Liver (tissue), 9 donors: Measurements from ENCODE around the gene CDKN2C. TPM values are rescaled to one million over a fixed set of nuclear protein-coding genes. Genes with fewer than 3 reads are reported as not detected.

Experiments
- DNase-seq: peaks from one replicate; pipeline ENCODE4 v3.0.0-alpha.2; 2017; ENCODE audit warnings: low spot score
- H3K27ac ChIP-seq, 2 donors: one replicate each; pipeline ENCODE4 v1.7.0; 2013; ENCODE audit warnings: inconsistent platforms in 2 of 2, low read length in 2 of 2, control low read depth in 1 of 2, low read depth in 1 of 2, mild to moderate bottlenecking in 1 of 2
- H3K27me3 ChIP-seq, 4 donors: one replicate each; pipeline versions ENCODE4 v1.6.1 to v1.7.0; 2013; ENCODE audit warnings: low read length in 3 of 4, inconsistent platforms in 1 of 4, mild to moderate bottlenecking in 1 of 4, moderate library complexity in 1 of 4; ENCODE audit not compliant: control insufficient read depth in 4 of 4, insufficient read depth in 4 of 4
- H3K36me3 ChIP-seq, 4 donors: one replicate each; pipeline versions ENCODE4 v1.6.1 to v1.7.0; 2013; ENCODE audit warnings: low read length in 3 of 4, mild to moderate bottlenecking in 3 of 4, low read depth in 1 of 4, moderate library complexity in 1 of 4; ENCODE audit not compliant: control insufficient read depth in 4 of 4, insufficient read depth in 3 of 4
- H3K4me1 ChIP-seq, 4 donors: one replicate each; pipeline versions ENCODE4 v1.6.1 to v1.7.0; 2013; ENCODE audit warnings: low read length in 3 of 4, mild to moderate bottlenecking in 3 of 4, moderate library complexity in 1 of 4; ENCODE audit not compliant: control insufficient read depth in 4 of 4, insufficient read depth in 4 of 4
- H3K4me3 ChIP-seq, 3 donors: one replicate each; pipeline versions ENCODE4 v1.6.1 to v1.7.0; 2013; ENCODE audit warnings: low read length in 3 of 3, control low read depth in 1 of 3, low read depth in 1 of 3, mild to moderate bottlenecking in 1 of 3
- H3K9ac ChIP-seq, 2 donors: one replicate each; pipeline ENCODE4 v1.7.0; 2013; ENCODE audit warnings: low read length in 2 of 2, mild to moderate bottlenecking in 2 of 2, moderate library complexity in 2 of 2, control low read depth in 1 of 2, low read depth in 1 of 2
- H3K9me3 ChIP-seq, 4 donors: one replicate each; pipeline versions ENCODE4 v1.6.1 to v1.7.0; 2013; ENCODE audit warnings: low read length in 3 of 4; ENCODE audit not compliant: control insufficient read depth in 4 of 4
- ATF3 ChIP-seq: IDR thresholded peaks from 2 replicates; pipeline ENCODE4 v1.6.1; 2016; ENCODE audit warnings: antibody characterized with exemption
- EGR1 ChIP-seq, 2 donors: IDR thresholded peaks; 2 replicates each; pipeline ENCODE4 v1.6.1; 2016 to 2018; ENCODE audit warnings: antibody characterized with exemption in 2 of 2, low read depth in 2 of 2
- FOXA1 ChIP-seq: IDR thresholded peaks from 2 replicates; pipeline ENCODE4 v1.6.1; 2016; ENCODE audit warnings: antibody characterized with exemption
- FOXA2 ChIP-seq: IDR thresholded peaks from 2 replicates; pipeline ENCODE4 v1.6.1; 2016; ENCODE audit warnings: antibody characterized with exemption
- GABPA ChIP-seq, 2 donors: IDR thresholded peaks in 1 of 2; conservative IDR thresholded peaks in 1 of 2; 2 replicates each; pipeline ENCODE4 v1.6.1; 2016; ENCODE audit warnings: antibody characterized with exemption in 2 of 2, mild to moderate bottlenecking in 1 of 2, moderate library complexity in 1 of 2
- HNF4G ChIP-seq: IDR thresholded peaks from 2 replicates; pipeline ENCODE4 v1.6.1; 2016; ENCODE audit warnings: antibody characterized with exemption
- JUND ChIP-seq, 2 donors: IDR thresholded peaks; 2 replicates each; pipeline ENCODE4 v1.6.1; 2016; ENCODE audit warnings: antibody characterized with exemption in 2 of 2
- NR2F2 ChIP-seq: IDR thresholded peaks from 2 replicates; pipeline ENCODE4 v1.6.1; 2016; ENCODE audit warnings: antibody characterized with exemption
- RAD21 ChIP-seq, 2 donors: IDR thresholded peaks; 2 replicates each; pipeline ENCODE4 v1.6.1; 2016; ENCODE audit warnings: antibody characterized with exemption in 2 of 2, mild to moderate bottlenecking in 2 of 2
- REST ChIP-seq: IDR thresholded peaks from 2 replicates; pipeline ENCODE4 v1.6.1; 2016; ENCODE audit warnings: antibody characterized with exemption, mild to moderate bottlenecking
- RXRA ChIP-seq, 2 donors: IDR thresholded peaks; 2 replicates each; pipeline ENCODE4 v1.6.1; 2017 to 2018; ENCODE audit warnings: antibody characterized with exemption in 2 of 2, mild to moderate bottlenecking in 1 of 2
- SP1 ChIP-seq: IDR thresholded peaks from 2 replicates; pipeline ENCODE4 v1.6.1; 2018; ENCODE audit warnings: antibody characterized with exemption, mild to moderate bottlenecking
- WGBS: extraction: QIAGEN DNeasy Blood & Tissue Kit; methylation state at CpG from one replicate; pipeline ENCODE4 v1.1.7; 2013; 5-methylcytosine and 5-hydroxymethylcytosine counted together
- polyA plus RNA-seq, 2 donors: library from polyadenylated mRNA; stranded (reverse) in 1 of 2; unstranded in 1 of 2; fragments of 200-250 nt in 1 of 2; fragments of >200 nt in 1 of 2; fragmentation: Nextera tagmentation in 1 of 2; extraction: Ambion mirVana in 1 of 2; gene quantifications; one replicate each; pipeline versions ENCODE4 v1.2.1 to v1.2.3, GENCODE V29; 2013 to 2015
- total RNA-seq, 2 donors: library from RNA; depleted of rRNA; stranded (reverse); fragments of >200 nt; gene quantifications; one replicate each; pipeline ENCODE4 v1.2.3, GENCODE V29; 2014
- TF ChIP-seq, protein P1 (sequence below): fragments of 150-350 bp; IDR thresholded peaks from 2 replicates; pipeline ENCODE4 v1.5.1; 2017; ENCODE audit warnings: improper control_type of control experiment, low read depth, low read length; ENCODE audit not compliant: missing input control
- donor health status: healthy.
- donor health status: healthy.
- donor health status: healthy.
- donor health status: healthy.
- donor health status: healthy.

The CDKN2C gene
- total and polyA plus RNA-seq, 4 donors, result 1.9 to 27.4 (median 4.2) TPM

DNA sequence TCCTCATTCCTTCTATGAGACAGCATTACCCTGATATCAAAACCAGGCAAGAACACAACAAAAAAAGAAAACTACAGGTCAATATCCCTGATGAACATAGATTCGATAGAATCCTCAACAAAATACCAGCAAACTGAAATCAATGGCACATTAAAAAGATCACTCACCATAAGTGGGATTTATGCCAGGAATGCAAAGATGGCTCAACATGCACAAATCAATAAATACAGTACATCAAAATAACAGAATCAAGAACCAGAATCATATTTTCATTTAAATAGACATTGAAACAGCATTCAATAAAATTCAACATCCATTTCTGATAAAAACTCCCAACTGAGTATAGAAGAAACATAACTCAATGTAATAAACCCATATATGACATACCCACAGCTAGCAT, 46.5 kb upstream of the CDKN2C start:
- Histone ChIP-seq H3K36me3 (no peaks in the 10 kb centered on the region), H3K9me3 (no peaks in the 10 kb centered on the region), H3K4me3 (no peak overlapping the region), H3K9ac (no peak overlapping the region), H3K27ac (no peak overlapping the region), H3K27me3 (no peaks in the 10 kb centered on the region), H3K4me1 (no peaks in the 10 kb centered on the region)
- no peak for TF ChIP-seq JUND (IDR thresholded peaks at IDR 0.05)
- TF ChIP-seq, protein P1, sequence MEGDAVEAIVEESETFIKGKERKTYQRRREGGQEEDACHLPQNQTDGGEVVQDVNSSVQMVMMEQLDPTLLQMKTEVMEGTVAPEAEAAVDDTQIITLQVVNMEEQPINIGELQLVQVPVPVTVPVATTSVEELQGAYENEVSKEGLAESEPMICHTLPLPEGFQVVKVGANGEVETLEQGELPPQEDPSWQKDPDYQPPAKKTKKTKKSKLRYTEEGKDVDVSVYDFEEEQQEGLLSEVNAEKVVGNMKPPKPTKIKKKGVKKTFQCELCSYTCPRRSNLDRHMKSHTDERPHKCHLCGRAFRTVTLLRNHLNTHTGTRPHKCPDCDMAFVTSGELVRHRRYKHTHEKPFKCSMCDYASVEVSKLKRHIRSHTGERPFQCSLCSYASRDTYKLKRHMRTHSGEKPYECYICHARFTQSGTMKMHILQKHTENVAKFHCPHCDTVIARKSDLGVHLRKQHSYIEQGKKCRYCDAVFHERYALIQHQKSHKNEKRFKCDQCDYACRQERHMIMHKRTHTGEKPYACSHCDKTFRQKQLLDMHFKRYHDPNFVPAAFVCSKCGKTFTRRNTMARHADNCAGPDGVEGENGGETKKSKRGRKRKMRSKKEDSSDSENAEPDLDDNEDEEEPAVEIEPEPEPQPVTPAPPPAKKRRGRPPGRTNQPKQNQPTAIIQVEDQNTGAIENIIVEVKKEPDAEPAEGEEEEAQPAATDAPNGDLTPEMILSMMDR, result no peak
- no peak for TF ChIP-seq EGR1 (IDR thresholded peaks at IDR 0.05; ENCODE audit: low read depth in 2 of 2)
- TF ChIP-seq FOXA1, result no peak
- 89% methylated on average over 1 of the region's 1 CpG for WGBS
- no peak for DNase-seq

- TF ChIP-seq, protein P1, result peak; percentile 53
- TF ChIP-seq SP1 (no peak), RAD21 (IDR thresholded peaks at IDR 0.05) (peak; percentile 77 to 82)
- no peak for DNase-seq
- no peaks in the 10 kb centered on the region for H3K9me3 ChIP-seq
- no peak overlapping the region for H3K27ac ChIP-seq
- no peak overlapping the region for H3K4me3 ChIP-seq
- no peak overlapping the region for H3K9ac ChIP-seq
- WGBS, result 47% methylated on average over 2 of the region's 2 CpGs
- no peaks in the 10 kb centered on the region for H3K36me3 ChIP-seq
- no peaks in the 10 kb centered on the region for H3K27me3 ChIP-seq
- peaks cover 0 to 6% (median 5%) of the 10 kb centered on the region in 4 donors for H3K4me1 ChIP-seq
Measured at GRCh38 chr1:50929376-50929958, 40.6 kb upstream of the CDKN2C start.

- Histone ChIP-seq H3K9ac (no peak overlapping the region), H3K27ac (no peak overlapping the region), H3K36me3 (no peaks in the 10 kb centered on the region), H3K4me1 (peaks cover 0 to 6% (median 5%) of the 10 kb centered on the region in 4 donors), H3K4me3 (no peak overlapping the region), H3K27me3 (no peaks in the 10 kb centered on the region), H3K9me3 (no peaks in the 10 kb centered on the region)
- no peak for TF ChIP-seq REST
- no peak for TF ChIP-seq HNF4G
- no peak for TF ChIP-seq RXRA (IDR thresholded peaks at IDR 0.05)
- TF ChIP-seq ATF3, result no peak
- TF ChIP-seq FOXA2, result no peak
- TF ChIP-seq NR2F2, result no peak
- no peak for TF ChIP-seq GABPA (IDR thresholded peaks at IDR 0.05 in 1 of 2, conservative IDR thresholded peaks at IDR 0.05 in 1 of 2)
- TF ChIP-seq, protein P1, result no peak
- no peak for DNase-seq
Measured at GRCh38 chr1:50930193-50930592, 39.9 kb upstream of the CDKN2C start.
